LNCaP clone FGC (cell line): ENCODE data around the gene TNIK.

Source experiments
- DNase-seq: peaks from one replicate; pipeline ENCODE4 v3.0.0-alpha.2; 2011; ENCODE audit warnings: low read depth
- H3K4me3 ChIP-seq: 2 replicates; pipeline ENCODE4 v1.5.1; 2011; ENCODE audit warnings: mild to moderate bottlenecking, low read depth, low read length, control low read depth
- CTCF ChIP-seq: IDR thresholded peaks from 2 replicates; pipeline ENCODE4 v1.5.1; 2012; ENCODE audit warnings: mild to moderate bottlenecking; ENCODE audit not compliant: control insufficient read depth, insufficient read depth; ENCODE audit errors: extremely low read depth

The TNIK gene

DNA sequence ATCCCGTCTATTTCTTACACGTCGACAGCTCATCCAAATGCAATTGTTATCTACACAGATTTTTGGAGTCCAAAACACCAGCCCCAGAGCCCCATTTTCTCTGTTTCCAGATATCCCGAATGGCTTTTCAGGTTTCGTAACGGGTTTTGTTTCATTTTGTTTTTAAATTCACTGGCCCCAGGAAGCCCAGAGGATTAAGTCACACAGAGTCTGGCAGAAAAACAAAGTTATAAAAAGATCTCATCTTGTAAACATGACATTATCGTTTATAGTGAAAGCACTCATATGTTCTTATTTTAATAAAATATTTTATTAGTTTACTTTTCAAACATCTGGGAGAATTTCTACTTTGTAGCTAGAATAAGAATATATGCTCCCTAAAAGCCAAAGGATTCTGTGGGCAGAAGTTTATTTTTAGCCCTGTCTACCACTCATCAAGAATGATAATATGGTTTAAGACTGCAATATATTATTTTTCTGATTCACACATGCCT lies 284.4 kb downstream of the TNIK start:
- peak overlapping the region; percentile 32 for H3K4me3 ChIP-seq
- no peak for TF ChIP-seq CTCF
- DNase-seq, result peak; percentile 54

DNA sequence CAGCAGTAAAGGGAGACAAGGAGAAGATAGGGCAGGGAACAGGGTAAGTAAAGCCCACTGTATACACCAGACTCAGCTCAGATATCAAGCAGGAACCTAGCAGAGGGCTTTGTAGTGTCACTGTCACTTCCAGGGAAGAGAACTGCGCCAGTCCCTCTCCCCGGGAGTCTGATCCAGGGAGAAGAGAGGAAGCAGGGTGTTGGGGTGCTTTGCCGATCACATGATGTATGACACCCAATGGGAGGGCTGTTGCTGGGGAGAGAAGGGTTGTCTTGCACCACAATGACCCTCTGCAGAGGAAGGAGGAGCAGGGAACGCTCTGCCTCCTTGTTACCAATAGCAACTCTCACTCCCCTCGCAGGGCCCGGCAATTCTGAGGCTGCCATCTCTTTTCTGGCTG lies 286.5 kb downstream of the TNIK start:
- no peak for TF ChIP-seq CTCF
- no peak overlapping the region for H3K4me3 ChIP-seq
- no peak for DNase-seq

DNA sequence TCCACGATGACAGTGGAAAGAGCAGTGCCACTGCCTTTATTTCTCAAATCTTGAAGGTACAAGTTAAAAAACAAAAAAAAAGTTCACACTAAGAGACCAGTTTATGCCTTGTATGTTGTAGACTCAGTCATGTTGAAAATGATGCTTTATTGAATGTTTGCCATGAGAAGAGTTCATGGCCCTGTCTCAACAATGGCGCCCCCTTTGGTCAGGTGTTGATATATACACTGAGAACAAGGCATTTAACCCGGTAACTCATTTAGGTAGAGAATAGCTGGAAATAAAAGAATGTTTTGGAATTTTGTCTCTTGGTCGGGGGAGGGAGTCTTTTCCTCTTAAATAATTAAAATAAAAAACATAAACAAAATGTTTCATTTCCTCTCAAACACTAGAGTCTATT lies 288.1 kb downstream of the TNIK start:
- peak; percentile 8; the same call in 1 of the 2 replicates for TF ChIP-seq CTCF
- DNase-seq, result no peak
- no peak overlapping the region for H3K4me3 ChIP-seq

DNA sequence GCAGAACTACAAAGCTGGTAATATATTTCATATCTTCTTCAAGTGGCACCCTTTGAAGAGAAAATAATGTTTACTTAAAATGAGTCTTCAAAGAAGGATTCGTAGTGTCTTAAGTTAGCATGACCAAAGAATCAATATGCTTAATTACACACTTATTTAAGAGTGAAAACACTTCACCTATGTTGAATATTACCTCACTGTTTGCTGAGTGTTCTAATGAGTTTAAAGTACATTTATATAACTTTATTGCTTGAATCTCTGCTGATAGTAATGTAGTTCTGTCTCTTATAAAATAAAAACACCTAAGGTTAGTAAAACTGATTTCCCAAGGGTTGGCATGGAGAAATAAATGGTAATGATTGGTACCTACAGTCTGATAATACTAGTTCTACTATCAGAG lies 290.3 kb downstream of the TNIK start:
- no peak overlapping the region for H3K4me3 ChIP-seq
- no peak for DNase-seq
- no peak for TF ChIP-seq CTCF

GRCh38 chr3:171169443-171169842 lies 290.8 kb downstream of the TNIK start:
- no peak for TF ChIP-seq CTCF
- no peak for DNase-seq
- H3K4me3 ChIP-seq, result no peak overlapping the region

DNA sequence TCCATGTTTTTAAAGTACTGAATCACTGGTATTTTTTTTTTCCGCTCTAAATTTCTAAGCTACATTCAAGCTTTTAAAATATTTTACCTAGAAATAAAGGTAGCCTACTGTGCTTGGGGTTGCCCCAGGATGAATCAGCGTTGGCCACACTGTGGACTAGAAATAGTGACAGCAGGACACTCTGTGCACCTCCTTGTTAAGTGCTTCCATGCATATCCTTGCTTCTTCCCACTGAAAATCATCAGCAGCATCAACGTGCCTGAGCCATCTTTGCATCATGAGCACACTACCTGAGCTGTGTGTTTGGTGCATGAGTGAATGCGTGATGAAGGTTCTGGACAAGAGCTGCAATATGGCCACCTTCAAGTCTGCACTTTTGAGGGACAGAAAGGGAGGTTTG lies 291.7 kb downstream of the TNIK start:
- TF ChIP-seq CTCF, result no peak
- no peak for DNase-seq
- no peak overlapping the region for H3K4me3 ChIP-seq

DNA sequence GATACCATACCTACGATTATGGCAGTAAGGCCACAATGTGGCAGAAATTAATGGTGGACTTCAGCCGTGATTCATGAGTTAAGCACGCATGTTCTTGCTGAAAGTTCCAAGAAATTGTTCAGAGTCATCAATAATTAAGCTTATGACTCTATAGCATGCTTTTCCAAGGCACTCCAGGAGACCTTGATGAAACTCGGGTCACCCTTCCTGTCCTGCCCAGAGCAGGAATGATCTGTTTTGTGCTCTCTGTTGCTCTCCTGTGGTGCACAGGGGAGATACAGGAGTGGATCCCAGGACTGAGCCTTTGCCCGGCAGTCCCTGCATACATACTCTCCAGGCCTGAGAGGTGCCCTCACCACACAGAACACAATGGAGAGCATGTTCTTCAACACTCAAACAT lies 292.1 kb downstream of the TNIK start:
- H3K4me3 ChIP-seq, result no peak overlapping the region
- TF ChIP-seq CTCF, result peak; percentile 61
- no peak for DNase-seq
